Karpas-422 (cell line): ENCODE data around the gene NGB. TPM values are rescaled to one million over a fixed set of nuclear protein-coding genes. Genes with fewer than 3 reads are reported as not detected.
A peak's percentile ranks its signal among the peaks of the same experiment; 100 is the strongest.

Source experiments
- DNase-seq: peaks from one replicate; pipeline ENCODE4 v3.0.0-alpha.2; 2015
- H2AFZ ChIP-seq: fragments of 200-600 bp; sonication (generic); 2 replicates; pipeline ENCODE4 v1.6.1; 2014; ENCODE audit warnings: antibody characterized with exemption, low read length, mixed read lengths
- H3K27ac ChIP-seq: fragments of 200-600 bp; sonication (generic); 2 replicates; pipeline ENCODE4 v1.5.1; 2014; ENCODE audit warnings: mild to moderate bottlenecking, low read length, moderate library complexity
- H3K27me3 ChIP-seq: fragments of 200-600 bp; sonication (generic); 2 replicates; pipeline ENCODE4 v1.6.1; 2014; ENCODE audit warnings: low read length, mixed read lengths
- H3K36me3 ChIP-seq: fragments of 200-600 bp; sonication (generic); 2 replicates; pipeline ENCODE4 v1.6.1; 2014; ENCODE audit warnings: low read length, mixed read lengths; ENCODE audit not compliant: insufficient read depth
- H3K4me1 ChIP-seq: fragments of 200-600 bp; sonication (generic); 2 replicates; pipeline ENCODE4 v1.6.1; 2014; ENCODE audit warnings: mild to moderate bottlenecking, low read length, mixed read lengths
- H3K4me2 ChIP-seq: fragments of 200-600 bp; sonication (generic); 2 replicates; pipeline ENCODE4 v1.6.1; 2014; ENCODE audit warnings: low read length, low read depth, mild to moderate bottlenecking; ENCODE audit not compliant: poor library complexity, severe bottlenecking
- H3K4me3 ChIP-seq: fragments of 200-600 bp; sonication (generic); 2 replicates; pipeline ENCODE4 v1.5.1; 2014; ENCODE audit warnings: mild to moderate bottlenecking, antibody characterized with exemption, low read length, mixed read lengths
- H3K79me2 ChIP-seq: fragments of 200-600 bp; sonication (generic); 2 replicates; pipeline ENCODE4 v1.6.1; 2014; ENCODE audit warnings: mild to moderate bottlenecking, low read length, mixed read lengths
- H3K9ac ChIP-seq: fragments of 200-600 bp; sonication (generic); 2 replicates; pipeline ENCODE4 v1.6.0; 2014; ENCODE audit warnings: low read length
- H3K9me2 ChIP-seq: fragments of 200-600 bp; sonication (generic), shearing (Covaris generic); replicated peaks from 2 replicates; pipeline ENCODE4 v1.6.0; 2014; ENCODE audit warnings: mild to moderate bottlenecking, low read length, moderate library complexity; ENCODE audit not compliant: insufficient read depth
- H3K9me3 ChIP-seq: fragments of 300-700, 200-600 bp; sonication (generic); 2 replicates; pipeline ENCODE4 v1.6.1; 2014; ENCODE audit warnings: low read length, mixed read lengths
- H4K20me1 ChIP-seq: fragments of 200-600 bp; sonication (generic); 2 replicates; pipeline ENCODE4 v1.6.1; 2014; ENCODE audit warnings: mild to moderate bottlenecking, antibody characterized with exemption, low read length, low read depth; ENCODE audit not compliant: insufficient read depth
- total RNA-seq: library from RNA; depleted of rRNA; stranded (reverse); fragments of >200 nt; shearing (Covaris generic); gene quantifications from 2 replicates; pipeline ENCODE4 v1.2.3, GENCODE V29; 2014; ENCODE audit warnings: low replicate concordance

Gene NGB
- total RNA-seq, 1 experiment from 2014 or later = not detected

DNA sequence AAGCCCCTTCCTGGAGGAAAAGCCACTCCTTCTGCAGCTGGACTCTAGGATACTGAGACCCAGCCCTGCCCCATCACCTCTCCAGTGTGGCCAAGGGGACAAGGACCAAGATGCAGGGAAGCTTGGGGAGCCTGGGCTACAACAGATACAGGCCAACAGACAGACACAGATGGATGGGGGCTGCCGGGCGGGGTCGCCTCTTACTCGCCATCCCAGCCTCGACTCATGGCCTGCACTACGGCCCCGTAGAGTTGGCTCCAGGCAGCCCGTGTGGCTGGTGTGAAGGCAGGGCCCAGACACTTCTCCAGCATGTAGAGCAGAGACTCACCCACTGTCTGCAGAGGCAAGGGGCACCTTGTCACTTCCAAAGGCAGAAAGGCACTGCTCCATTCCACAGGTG lies 4.7 kb downstream of the NGB start:
- Histone ChIP-seq H3K36me3 (no peaks in the 10 kb centered on the region), H3K27me3 (no peaks in the 10 kb centered on the region), H3K4me2 (no peak overlapping the region), H2AFZ (no peak overlapping the region), H3K4me3 (no peak overlapping the region), H3K9ac (no peak overlapping the region), H3K27ac (no peak overlapping the region), H3K4me1 (peaks cover 10% of the 10 kb centered on the region), H3K9me2 (no peaks in the 10 kb centered on the region), H3K79me2 (no peaks in the 10 kb centered on the region), H3K9me3 (peaks cover 5% of the 10 kb centered on the region), H4K20me1 (no peaks in the 10 kb centered on the region)
- no peak for DNase-seq

DNA sequence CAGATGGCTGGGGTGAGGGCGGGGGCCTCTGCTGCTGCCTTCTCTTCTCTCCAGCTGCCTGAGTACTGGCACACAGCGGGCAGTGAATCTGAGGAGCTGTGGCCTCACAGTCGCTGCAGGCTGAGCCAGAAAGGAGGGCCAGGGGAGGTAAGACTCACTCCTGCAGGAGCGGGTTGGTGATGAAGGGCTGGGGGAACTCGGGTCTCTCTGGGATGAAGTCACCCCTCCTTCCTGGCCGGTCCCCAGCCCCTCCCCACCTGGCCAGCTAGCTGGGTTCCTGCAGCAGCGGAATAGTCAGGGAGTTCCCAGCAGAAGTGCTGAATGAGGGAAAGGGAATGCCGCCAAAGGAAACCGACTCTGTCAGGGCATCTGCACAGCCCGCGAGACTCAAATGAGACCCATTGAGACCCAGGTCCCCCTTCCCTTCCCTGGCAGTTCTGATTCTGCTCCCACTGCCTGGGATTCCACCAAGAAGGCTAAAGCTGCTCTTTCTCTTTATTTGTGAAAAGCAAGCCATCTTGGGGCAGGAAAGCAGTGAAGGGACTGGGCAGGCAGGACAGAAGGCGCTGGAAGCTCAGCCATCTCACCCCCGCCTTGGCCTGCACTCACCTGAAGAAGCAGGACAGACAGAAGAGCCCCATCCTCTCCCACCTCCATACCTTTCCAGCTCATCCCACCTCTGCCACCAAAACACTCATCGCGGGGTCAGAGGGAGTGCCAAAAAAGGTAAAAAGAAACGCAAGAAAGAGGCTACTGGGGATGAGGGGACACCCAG lies 5.3 kb downstream of the NGB start:
- H3K79me2 ChIP-seq = no peaks in the 10 kb centered on the region
- no peak overlapping the region for H2AFZ ChIP-seq
- no peaks in the 10 kb centered on the region for H3K36me3 ChIP-seq
- 0 out of 2 replicates have a peak overlapping the region, but pooled peaks have one; percentile 7 for H3K9ac ChIP-seq
- H3K9me3 ChIP-seq = peaks cover 5% of the 10 kb centered on the region
- H3K4me3 ChIP-seq = no peak overlapping the region
- no peaks in the 10 kb centered on the region for H3K27me3 ChIP-seq
- H3K4me1 ChIP-seq = peaks cover 10% of the 10 kb centered on the region
- no peak for DNase-seq
- no peaks in the 10 kb centered on the region for H3K9me2 ChIP-seq
- H4K20me1 ChIP-seq = no peaks in the 10 kb centered on the region
- no peak overlapping the region for H3K27ac ChIP-seq
- H3K4me2 ChIP-seq = no peak overlapping the region

DNA sequence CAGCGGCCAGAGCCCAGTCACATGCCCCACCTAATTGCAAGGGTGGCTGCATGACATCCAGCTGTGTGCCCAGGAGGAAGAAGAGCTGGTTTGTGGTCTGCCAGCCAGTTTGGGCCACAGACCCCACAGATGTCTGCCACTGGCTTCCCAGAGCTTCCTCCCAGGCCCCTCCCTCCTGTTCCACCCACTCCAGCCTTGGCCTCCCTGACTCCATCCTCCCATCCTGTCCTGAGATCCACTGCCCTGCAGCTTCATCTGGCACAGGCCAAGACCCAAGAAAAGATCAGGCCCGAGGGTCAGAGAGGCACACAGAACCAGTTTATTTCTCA lies 5.9 kb downstream of the NGB start:
- Histone ChIP-seq H2AFZ (no peak overlapping the region), H3K9ac (0 out of 2 replicates have a peak overlapping the region, but pooled peaks have one; percentile 7), H3K4me2 (no peak overlapping the region), H3K4me3 (no peak overlapping the region), H3K9me2 (no peaks in the 10 kb centered on the region), H3K4me1 (peaks cover 10% of the 10 kb centered on the region), H4K20me1 (0 out of 2 replicates have a peak, but pooled peaks cover 2% of the 10 kb centered on the region), H3K79me2 (no peaks in the 10 kb centered on the region), H3K36me3 (no peaks in the 10 kb centered on the region), H3K9me3 (peaks cover 5% of the 10 kb centered on the region), H3K27ac (no peak overlapping the region), H3K27me3 (no peaks in the 10 kb centered on the region)
- DNase-seq = no peak

DNA sequence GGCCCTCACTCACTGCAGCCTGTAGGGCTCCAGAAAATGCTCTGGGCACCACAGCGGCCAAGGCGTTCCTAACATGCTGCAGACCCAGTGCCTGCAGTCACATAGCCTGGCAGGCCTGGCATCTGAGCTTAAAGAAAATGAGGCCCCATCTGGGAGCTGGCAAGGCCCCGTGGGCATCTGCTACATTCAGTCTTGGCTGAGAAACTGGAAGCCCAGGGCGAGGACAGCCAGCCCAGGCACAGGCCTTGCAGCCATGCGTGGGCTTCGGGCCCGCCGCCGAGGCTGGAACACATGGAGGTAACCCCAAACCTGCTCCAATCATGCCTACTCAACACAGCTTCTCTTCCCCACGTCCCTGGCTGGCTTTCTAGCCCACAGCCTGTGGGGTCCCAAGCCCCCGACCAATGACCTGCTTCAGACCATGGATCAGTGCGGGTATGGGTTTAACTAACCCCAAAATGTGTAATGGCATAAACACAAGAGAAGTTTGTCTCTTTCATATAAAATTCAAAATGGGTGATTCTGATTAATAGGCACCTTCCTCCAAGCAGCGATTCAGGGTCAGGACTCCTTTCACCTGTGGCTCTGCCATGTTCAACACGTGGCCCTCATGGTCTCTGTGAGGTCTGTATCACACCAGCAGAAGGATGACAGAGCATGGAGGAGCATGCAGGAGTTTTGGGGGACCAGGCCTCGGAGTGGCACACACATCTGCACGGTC lies 6.4 kb downstream of the NGB start:
- Histone ChIP-seq H3K27me3 (no peaks in the 10 kb centered on the region), H3K4me2 (no peak overlapping the region), H3K9me3 (peaks cover 5% of the 10 kb centered on the region), H3K4me1 (peaks cover 10% of the 10 kb centered on the region), H3K4me3 (no peak overlapping the region), H3K9me2 (no peaks in the 10 kb centered on the region), H3K27ac (no peak overlapping the region), H3K79me2 (no peaks in the 10 kb centered on the region), H2AFZ (no peak overlapping the region), H3K9ac (no peak overlapping the region), H3K36me3 (no peaks in the 10 kb centered on the region), H4K20me1 (0 out of 2 replicates have a peak, but pooled peaks cover 4% of the 10 kb centered on the region)
- DNase-seq = no peak

DNA sequence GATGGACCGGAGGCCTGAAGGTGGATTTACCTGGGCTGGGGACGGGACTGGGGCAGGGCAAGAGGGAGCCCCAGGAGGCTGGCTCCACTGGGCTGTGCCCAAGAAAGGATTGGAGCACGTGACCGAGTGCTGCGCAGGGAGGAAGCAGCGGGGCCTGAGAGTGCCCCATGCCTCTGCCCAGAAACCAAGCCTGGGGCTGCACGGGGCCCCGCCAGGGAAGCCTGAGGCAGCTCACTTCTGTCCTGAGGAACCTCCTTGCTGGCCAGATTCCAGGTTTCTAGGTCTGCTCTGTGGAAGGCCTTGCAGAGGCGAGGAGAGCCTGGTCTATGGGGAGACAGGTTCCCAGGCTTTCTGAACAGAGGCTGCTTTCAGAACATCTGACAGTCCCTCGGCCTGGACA lies 10.4 kb downstream of the NGB start:
- H2AFZ ChIP-seq = no peak overlapping the region
- H3K4me1 ChIP-seq = peaks cover 10% of the 10 kb centered on the region
- DNase-seq = peak; percentile 54
- H3K27ac ChIP-seq = no peak overlapping the region
- H3K36me3 ChIP-seq = no peaks in the 10 kb centered on the region
- H3K9me3 ChIP-seq = no peaks in the 10 kb centered on the region
- no peaks in the 10 kb centered on the region for H3K79me2 ChIP-seq
- no peaks in the 10 kb centered on the region for H3K9me2 ChIP-seq
- no peak overlapping the region for H3K4me3 ChIP-seq
- 0 out of 2 replicates have a peak, but pooled peaks cover 4% of the 10 kb centered on the region for H4K20me1 ChIP-seq
- no peaks in the 10 kb centered on the region for H3K27me3 ChIP-seq
- H3K9ac ChIP-seq = no peak overlapping the region
- H3K4me2 ChIP-seq = no peak overlapping the region

DNA sequence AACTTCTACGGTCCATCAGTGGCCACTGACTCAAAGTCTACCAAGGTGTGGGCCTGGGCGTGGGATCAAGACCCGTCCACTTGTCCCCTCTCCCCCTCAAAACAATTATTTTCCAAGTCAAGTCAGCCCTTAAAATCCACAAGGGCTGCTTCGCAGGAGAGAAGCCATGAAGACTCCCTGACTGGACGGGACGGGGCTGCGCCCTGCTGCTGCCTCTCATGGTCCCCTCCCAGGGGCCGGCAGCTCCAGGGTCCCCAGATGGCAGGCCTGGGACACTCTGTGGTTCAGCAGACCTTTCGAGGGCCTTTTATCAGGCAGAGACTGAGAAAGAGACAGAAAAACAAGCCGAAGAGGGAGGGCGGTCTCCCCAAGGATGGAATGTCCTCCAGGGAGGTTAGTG lies 10.8 kb downstream of the NGB start:
- H3K4me1 ChIP-seq = peaks cover 6% of the 10 kb centered on the region
- no peak overlapping the region for H3K4me3 ChIP-seq
- no peak overlapping the region for H3K9ac ChIP-seq
- H3K9me3 ChIP-seq = no peaks in the 10 kb centered on the region
- DNase-seq = no peak
- no peaks in the 10 kb centered on the region for H3K9me2 ChIP-seq
- no peak overlapping the region for H2AFZ ChIP-seq
- no peaks in the 10 kb centered on the region for H3K79me2 ChIP-seq
- H4K20me1 ChIP-seq = 0 out of 2 replicates have a peak, but pooled peaks cover 4% of the 10 kb centered on the region
- H3K4me2 ChIP-seq = no peak overlapping the region
- no peaks in the 10 kb centered on the region for H3K36me3 ChIP-seq
- no peaks in the 10 kb centered on the region for H3K27me3 ChIP-seq
- no peak overlapping the region for H3K27ac ChIP-seq

DNA sequence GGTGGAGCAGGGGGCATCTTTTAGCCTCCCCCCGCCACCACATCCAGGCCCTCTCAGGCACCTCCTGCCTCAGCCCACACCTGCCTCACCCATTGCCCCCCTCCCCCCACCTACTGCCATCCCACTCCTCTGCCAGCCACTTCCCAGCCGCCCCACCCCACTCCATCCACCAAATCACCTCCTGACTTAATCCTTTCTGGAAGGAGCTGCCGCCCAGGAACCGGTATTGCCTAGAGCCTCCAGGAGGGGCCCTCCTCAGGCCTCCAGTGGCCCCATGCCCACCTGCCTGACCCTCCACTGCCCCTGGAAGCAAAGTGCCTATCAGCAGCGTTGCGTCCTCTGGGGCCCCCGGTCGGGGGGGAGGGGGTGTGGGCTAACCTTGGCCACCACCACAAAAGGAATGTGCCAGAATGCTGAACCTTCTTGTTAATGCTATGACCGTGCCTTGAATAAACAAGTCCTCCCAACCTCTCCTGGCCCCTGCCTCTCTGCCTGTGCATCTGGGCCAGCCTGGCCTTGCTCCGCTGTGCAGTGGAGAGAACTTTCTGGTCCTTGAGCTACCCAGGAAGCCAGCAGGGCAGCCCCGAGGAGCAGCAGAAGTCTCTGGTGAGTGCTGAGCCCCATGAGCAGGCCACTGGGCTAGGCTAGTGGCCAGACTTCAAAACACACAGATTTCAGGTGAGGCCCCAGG lies 11.8 kb downstream of the NGB start:
- no peak overlapping the region for H3K27ac ChIP-seq
- no peak overlapping the region for H3K4me3 ChIP-seq
- H3K9me2 ChIP-seq = no peaks in the 10 kb centered on the region
- H3K4me1 ChIP-seq = no peaks in the 10 kb centered on the region; the same call in 1 of the 2 replicates
- no peak for DNase-seq
- H3K9me3 ChIP-seq = no peaks in the 10 kb centered on the region
- H3K27me3 ChIP-seq = no peaks in the 10 kb centered on the region
- H3K79me2 ChIP-seq = no peaks in the 10 kb centered on the region
- H3K4me2 ChIP-seq = no peak overlapping the region
- H3K36me3 ChIP-seq = no peaks in the 10 kb centered on the region
- H3K9ac ChIP-seq = no peak overlapping the region
- no peak overlapping the region for H2AFZ ChIP-seq
- 0 out of 2 replicates have a peak, but pooled peaks cover 4% of the 10 kb centered on the region for H4K20me1 ChIP-seq

DNA sequence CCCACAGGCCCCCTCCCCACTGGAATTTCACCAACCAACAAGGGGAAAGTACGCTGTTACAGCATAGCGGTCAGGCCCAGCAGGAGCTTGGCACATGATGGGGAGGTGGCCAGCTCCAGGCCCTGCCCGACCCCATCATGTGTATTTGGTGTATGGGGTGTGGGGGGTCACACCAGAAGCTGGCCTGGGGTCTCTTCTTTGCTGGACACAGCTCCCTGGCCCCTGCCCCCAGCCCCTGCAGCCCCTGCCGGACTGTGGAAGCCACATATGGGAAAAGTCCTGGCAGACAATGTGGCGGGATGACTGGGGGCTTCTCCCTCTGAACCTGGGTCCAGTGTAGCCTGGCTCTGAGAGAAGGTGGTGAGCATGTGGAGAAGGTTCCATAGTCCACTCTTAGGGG lies 12.4 kb downstream of the NGB start:
- H3K36me3 ChIP-seq = no peaks in the 10 kb centered on the region
- no peak overlapping the region for H3K4me2 ChIP-seq
- H3K9me2 ChIP-seq = no peaks in the 10 kb centered on the region
- no peak for DNase-seq
- H3K79me2 ChIP-seq = no peaks in the 10 kb centered on the region
- H3K27me3 ChIP-seq = no peaks in the 10 kb centered on the region
- no peaks in the 10 kb centered on the region for H3K9me3 ChIP-seq
- no peak overlapping the region for H3K4me3 ChIP-seq
- no peak overlapping the region for H2AFZ ChIP-seq
- 0 out of 2 replicates have a peak, but pooled peaks cover 4% of the 10 kb centered on the region for H4K20me1 ChIP-seq
- no peaks in the 10 kb centered on the region; the same call in 1 of the 2 replicates for H3K4me1 ChIP-seq
- H3K9ac ChIP-seq = no peak overlapping the region
- H3K27ac ChIP-seq = no peak overlapping the region
